Panc1 (cell line): Measurements from ENCODE around the gene PDE3A.

Experiments
- POLR2AphosphoS5 ChIP-seq: IDR thresholded peaks from 2 replicates; pipeline ENCODE4 v1.6.1; 2012; ENCODE audit warnings: mild to moderate bottlenecking, low read depth, low read length, moderate library complexity
- SIN3A ChIP-seq: IDR thresholded peaks from 2 replicates; pipeline ENCODE4 v1.6.1; 2012; ENCODE audit warnings: low read depth, mild to moderate bottlenecking, low read length, moderate library complexity, borderline replicate concordance; ENCODE audit not compliant: insufficient read depth
- TF ChIP-seq, protein P1 (sequence below): fragments of 450-650 bp; IDR thresholded peaks from 2 replicates; pipeline ENCODE4 v1.5.1; 2017; ENCODE audit warnings: mild to moderate bottlenecking
- TF ChIP-seq, protein P2 (sequence below), 2 experiments: IDR thresholded peaks; 2 replicates each; pipeline ENCODE4 v1.6.1; 2011 to 2012; ENCODE audit warnings: low read depth in 2 of 2, control low read depth in 1 of 2, low read length in 1 of 2, mild to moderate bottlenecking in 1 of 2, moderate library complexity in 1 of 2; ENCODE audit not compliant: insufficient read depth in 1 of 2

DNA sequence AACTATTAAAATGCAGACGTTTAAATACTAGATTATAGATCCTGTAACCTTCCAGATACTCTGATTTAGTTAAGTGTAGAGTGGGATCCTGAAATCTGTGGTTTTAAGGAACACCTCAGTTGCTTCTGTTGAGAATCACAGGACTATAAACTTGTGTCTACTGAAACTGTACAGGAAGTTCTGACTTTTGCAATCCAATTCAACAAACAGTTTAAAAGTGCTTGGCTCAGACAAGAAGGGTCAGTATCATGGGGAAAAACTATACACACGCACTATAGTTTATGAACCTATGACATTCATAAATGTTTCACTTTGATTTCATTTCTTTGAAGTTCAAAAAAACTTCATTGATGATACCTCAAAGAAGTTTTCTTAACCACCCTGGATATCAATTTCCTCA is 13.8 kb downstream of the PDE3A start:
- TF ChIP-seq SIN3A: no peak
- TF ChIP-seq, protein P1, sequence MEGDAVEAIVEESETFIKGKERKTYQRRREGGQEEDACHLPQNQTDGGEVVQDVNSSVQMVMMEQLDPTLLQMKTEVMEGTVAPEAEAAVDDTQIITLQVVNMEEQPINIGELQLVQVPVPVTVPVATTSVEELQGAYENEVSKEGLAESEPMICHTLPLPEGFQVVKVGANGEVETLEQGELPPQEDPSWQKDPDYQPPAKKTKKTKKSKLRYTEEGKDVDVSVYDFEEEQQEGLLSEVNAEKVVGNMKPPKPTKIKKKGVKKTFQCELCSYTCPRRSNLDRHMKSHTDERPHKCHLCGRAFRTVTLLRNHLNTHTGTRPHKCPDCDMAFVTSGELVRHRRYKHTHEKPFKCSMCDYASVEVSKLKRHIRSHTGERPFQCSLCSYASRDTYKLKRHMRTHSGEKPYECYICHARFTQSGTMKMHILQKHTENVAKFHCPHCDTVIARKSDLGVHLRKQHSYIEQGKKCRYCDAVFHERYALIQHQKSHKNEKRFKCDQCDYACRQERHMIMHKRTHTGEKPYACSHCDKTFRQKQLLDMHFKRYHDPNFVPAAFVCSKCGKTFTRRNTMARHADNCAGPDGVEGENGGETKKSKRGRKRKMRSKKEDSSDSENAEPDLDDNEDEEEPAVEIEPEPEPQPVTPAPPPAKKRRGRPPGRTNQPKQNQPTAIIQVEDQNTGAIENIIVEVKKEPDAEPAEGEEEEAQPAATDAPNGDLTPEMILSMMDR: no peak
- TF ChIP-seq, protein P2, sequence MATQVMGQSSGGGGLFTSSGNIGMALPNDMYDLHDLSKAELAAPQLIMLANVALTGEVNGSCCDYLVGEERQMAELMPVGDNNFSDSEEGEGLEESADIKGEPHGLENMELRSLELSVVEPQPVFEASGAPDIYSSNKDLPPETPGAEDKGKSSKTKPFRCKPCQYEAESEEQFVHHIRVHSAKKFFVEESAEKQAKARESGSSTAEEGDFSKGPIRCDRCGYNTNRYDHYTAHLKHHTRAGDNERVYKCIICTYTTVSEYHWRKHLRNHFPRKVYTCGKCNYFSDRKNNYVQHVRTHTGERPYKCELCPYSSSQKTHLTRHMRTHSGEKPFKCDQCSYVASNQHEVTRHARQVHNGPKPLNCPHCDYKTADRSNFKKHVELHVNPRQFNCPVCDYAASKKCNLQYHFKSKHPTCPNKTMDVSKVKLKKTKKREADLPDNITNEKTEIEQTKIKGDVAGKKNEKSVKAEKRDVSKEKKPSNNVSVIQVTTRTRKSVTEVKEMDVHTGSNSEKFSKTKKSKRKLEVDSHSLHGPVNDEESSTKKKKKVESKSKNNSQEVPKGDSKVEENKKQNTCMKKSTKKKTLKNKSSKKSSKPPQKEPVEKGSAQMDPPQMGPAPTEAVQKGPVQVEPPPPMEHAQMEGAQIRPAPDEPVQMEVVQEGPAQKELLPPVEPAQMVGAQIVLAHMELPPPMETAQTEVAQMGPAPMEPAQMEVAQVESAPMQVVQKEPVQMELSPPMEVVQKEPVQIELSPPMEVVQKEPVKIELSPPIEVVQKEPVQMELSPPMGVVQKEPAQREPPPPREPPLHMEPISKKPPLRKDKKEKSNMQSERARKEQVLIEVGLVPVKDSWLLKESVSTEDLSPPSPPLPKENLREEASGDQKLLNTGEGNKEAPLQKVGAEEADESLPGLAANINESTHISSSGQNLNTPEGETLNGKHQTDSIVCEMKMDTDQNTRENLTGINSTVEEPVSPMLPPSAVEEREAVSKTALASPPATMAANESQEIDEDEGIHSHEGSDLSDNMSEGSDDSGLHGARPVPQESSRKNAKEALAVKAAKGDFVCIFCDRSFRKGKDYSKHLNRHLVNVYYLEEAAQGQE (IDR thresholded peaks at IDR 0.05; ENCODE audit: insufficient read depth in 1 of 2, low read depth in 2 of 2, low read length in 1 of 2): no peak
- no peak for TF ChIP-seq POLR2AphosphoS5
